Measurements from ENCODE around the gene PUSL1. TPM values are rescaled to one million over a fixed set of nuclear protein-coding genes. Genes with fewer than 3 reads are reported as not detected.

PUSL1 gene
- total RNA-seq, 1 experiment from 2014 or later = 38.0 TPM

- H3K79me1 ChIP-seq (ENCODE audit: insufficient read depth, low read depth, low read length, poor library complexity, severe bottlenecking) = peaks cover 13% of the 10 kb centered on the region
- peak; percentile 61 for TF ChIP-seq CTCF (conservative IDR thresholded peaks at IDR 0.05)
- Mint-ChIP-seq H3K4me3 (no peak overlapping the region), H3K27ac (no peak overlapping the region), H3K27me3 (ENCODE audit: low read depth) (no peaks in the 10 kb centered on the region), H3K9me3 (peaks cover 0 to 8% of the 10 kb centered on the region in 2 experiments; a peak in 3 of 5 replicates), H3K4me1 (peaks cover 6 to 15% of the 10 kb centered on the region in 2 experiments), H3K36me3 (ENCODE audit: insufficient read depth in 1 of 3, low read depth in 3 of 3) (peaks cover 21 to 25% (median 23%) of the 10 kb centered on the region in 3 experiments)
- DNase-seq = no peak
- peaks cover 9% of the 10 kb centered on the region for H3K23me2 ChIP-seq (ENCODE audit: insufficient read length, low read depth, low read length, poor library complexity, severe bottlenecking)
- no peak overlapping the region for H3K56ac ChIP-seq (ENCODE audit: insufficient read length, low read depth, low read length)
- no CpG with 5 or more reads among the region's 15 CpGs for WGBS (ENCODE audit: extremely low coverage, insufficient read length, low lambda C conversion rate)
- H2BK5ac ChIP-seq (ENCODE audit: insufficient read length, low read length) = no peak overlapping the region
- H3K9ac ChIP-seq (ENCODE audit: extremely low read depth, insufficient read length, low read length) = no peak overlapping the region
- no peak overlapping the region for H4K8ac ChIP-seq (replicated peaks; ENCODE audit: insufficient read length, low read depth, low read length)
- H3K27ac ChIP-seq (ENCODE audit: insufficient read length, low read depth, low read length) = no peak overlapping the region
- H2AFZ ChIP-seq (ENCODE audit: low read length) = no peak overlapping the region
- H4K20me1 ChIP-seq (ENCODE audit: control insufficient read depth, insufficient read depth, insufficient read length) = peaks cover 3% of the 10 kb centered on the region
- no peaks in the 10 kb centered on the region; the same call in 1 of the 2 replicates for H3K4me1 ChIP-seq (ENCODE audit: insufficient read depth, low read length)
- no peak overlapping the region for H3K18ac ChIP-seq (ENCODE audit: insufficient read length, low read depth, low read length)
- no peak overlapping the region for H3K23ac ChIP-seq (ENCODE audit: insufficient read length, low read depth, low read length)
- H3K27me3 ChIP-seq (ENCODE audit: insufficient read depth, low read length) = no peaks in the 10 kb centered on the region
- H3K4ac ChIP-seq (ENCODE audit: low read depth, low read length) = no peak overlapping the region
- H4K91ac ChIP-seq (ENCODE audit: insufficient read length, low read depth, low read length) = no peak overlapping the region
- H2AK5ac ChIP-seq (ENCODE audit: insufficient read length, low read length) = no peak overlapping the region
- H3K4me2 ChIP-seq (ENCODE audit: insufficient read depth, insufficient read length, low read length) = no peak overlapping the region
- H2BK120ac ChIP-seq (ENCODE audit: low read depth, low read length, poor library complexity, severe bottlenecking) = no peak overlapping the region
- H2BK15ac ChIP-seq (ENCODE audit: low read depth, low read length) = no peak overlapping the region
- no peak overlapping the region for H2BK20ac ChIP-seq (ENCODE audit: low read depth, low read length, poor library complexity, severe bottlenecking)
- H3T11ph ChIP-seq (ENCODE audit: low read length) = no peak overlapping the region
- no peak overlapping the region for H2BK12ac ChIP-seq (ENCODE audit: insufficient read length, low read depth, low read length)
- no peak overlapping the region for H3K14ac ChIP-seq (ENCODE audit: insufficient read depth, low read length)
- H4K5ac ChIP-seq (ENCODE audit: insufficient read length, low read depth, low read length) = no peak overlapping the region
- no peaks in the 10 kb centered on the region for H3K9me3 ChIP-seq (ENCODE audit: control insufficient read depth, low read depth, low read length)
- peaks cover 3% of the 10 kb centered on the region; the same call in 1 of the 2 replicates for H3K79me2 ChIP-seq (ENCODE audit: insufficient read depth, low read length)
These were observed 36.4 kb downstream of the PUSL1 start for GRCh38 chr1:1344655-1345361.

All from H9 (cell line).